Trophoblast cell (in vitro differentiated cells and primary cell): ENCODE data around the gene TACC3.

ENCODE experiments used
- DNase-seq, 2 donors: peaks; one replicate each; pipeline ENCODE4 v3.0.0-alpha.2; 2016
- H2AFZ ChIP-seq: 2 replicates; pipeline ENCODE4 v1.6.1; 2013; ENCODE audit warnings: low read length, moderate library complexity, mild to moderate bottlenecking; ENCODE audit not compliant: insufficient read depth, poor library complexity
- H2AK5ac ChIP-seq: 2 replicates; pipeline ENCODE4 v1.6.1; 2013; ENCODE audit warnings: mild to moderate bottlenecking, low read length
- H2BK120ac ChIP-seq: 2 replicates; pipeline ENCODE4 v1.6.1; 2013; ENCODE audit warnings: low read length, mild to moderate bottlenecking, moderate library complexity; ENCODE audit not compliant: insufficient read depth, poor library complexity
- H2BK12ac ChIP-seq: 2 replicates; pipeline ENCODE4 v1.6.1; 2013; ENCODE audit warnings: mild to moderate bottlenecking, low read length, moderate library complexity
- H2BK5ac ChIP-seq: 2 replicates; pipeline ENCODE4 v1.6.1; 2013; ENCODE audit warnings: low read length, low read depth, moderate library complexity, mild to moderate bottlenecking; ENCODE audit not compliant: poor library complexity
- H3K14ac ChIP-seq: 2 replicates; pipeline ENCODE4 v1.6.1; 2013; ENCODE audit warnings: mild to moderate bottlenecking, low read length
- H3K18ac ChIP-seq: 2 replicates; pipeline ENCODE4 v1.6.1; 2013; ENCODE audit warnings: mild to moderate bottlenecking, low read length
- H3K23ac ChIP-seq: 2 replicates; pipeline ENCODE4 v1.6.1; 2013; ENCODE audit warnings: low read length
- H3K27ac ChIP-seq: 2 replicates; pipeline ENCODE4 v1.5.1; 2013; ENCODE audit warnings: low read depth, mild to moderate bottlenecking, inconsistent platforms, low read length, moderate library complexity
- H3K27me3 ChIP-seq: 2 replicates; pipeline ENCODE4 v1.6.1; 2013; ENCODE audit warnings: inconsistent platforms, mild to moderate bottlenecking, low read length, moderate library complexity; ENCODE audit not compliant: insufficient read depth
- H3K36me3 ChIP-seq, 2 experiments: 1 replicate in 1 of 2; 2 replicates in 1 of 2; pipeline ENCODE4 v1.6.1; 2013; ENCODE audit warnings: low read length in 2 of 2, mild to moderate bottlenecking in 2 of 2, moderate library complexity in 1 of 2; ENCODE audit not compliant: insufficient read depth in 2 of 2, control insufficient read depth in 1 of 2
- H3K4ac ChIP-seq: 2 replicates; pipeline ENCODE4 v1.6.1; 2013; ENCODE audit warnings: low read depth, mild to moderate bottlenecking, low read length, moderate library complexity
- H3K4me1 ChIP-seq, 2 experiments: 1 replicate in 1 of 2; 2 replicates in 1 of 2; pipeline ENCODE4 v1.6.1; 2013; ENCODE audit warnings: low read length in 2 of 2, mild to moderate bottlenecking in 2 of 2, moderate library complexity in 1 of 2; ENCODE audit not compliant: insufficient read depth in 2 of 2, control insufficient read depth in 1 of 2
- H3K4me2 ChIP-seq: 2 replicates; pipeline ENCODE4 v1.6.1; 2013; ENCODE audit warnings: inconsistent platforms, mild to moderate bottlenecking, low read length, moderate library complexity
- H3K4me3 ChIP-seq: 2 replicates; pipeline ENCODE4 v1.5.1; 2013; ENCODE audit warnings: mild to moderate bottlenecking, low read depth, low read length, inconsistent platforms
- H3K79me1 ChIP-seq: one replicate; pipeline ENCODE4 v1.6.1; 2013; ENCODE audit warnings: low read length
- H3K79me2 ChIP-seq: 2 replicates; pipeline ENCODE4 v1.6.1; 2013; ENCODE audit warnings: low read length, mild to moderate bottlenecking; ENCODE audit not compliant: control insufficient read depth, insufficient read depth, poor library complexity
- H3K9ac ChIP-seq: 2 replicates; pipeline ENCODE4 v1.6.1; 2013; ENCODE audit warnings: mild to moderate bottlenecking, low read length
- H3K9me3 ChIP-seq: 2 replicates; pipeline ENCODE4 v1.6.1; 2013; ENCODE audit warnings: low read depth, mild to moderate bottlenecking, control low read depth, inconsistent platforms, low read length; ENCODE audit not compliant: insufficient read depth
- H4K12ac ChIP-seq: 2 replicates; pipeline ENCODE4 v1.6.1; 2013; ENCODE audit warnings: low read depth, mild to moderate bottlenecking, low read length, moderate library complexity
- H4K8ac ChIP-seq: 2 replicates; pipeline ENCODE4 v1.6.1; 2013; ENCODE audit warnings: low read depth, mild to moderate bottlenecking, low read length, moderate library complexity
- H4K91ac ChIP-seq: one replicate; pipeline ENCODE4 v1.6.1; 2013; ENCODE audit warnings: low read depth, mild to moderate bottlenecking, low read length, moderate library complexity
- WGBS: extraction: QIAGEN DNeasy Blood & Tissue Kit; methylation state at CpG from one replicate; pipeline ENCODE4 v1.1.7; 2013; ENCODE audit warnings: missing lambda C conversion rate; ENCODE audit not compliant: insufficient read length, insufficient coverage; ENCODE audit errors: extremely low coverage; 5-methylcytosine and 5-hydroxymethylcytosine counted together

The TACC3 gene

GRCh38 chr4:1727117-1728031 lies 6.1 kb downstream of the TACC3 start:
- no CpG with 5 or more reads among the region's 18 CpGs for WGBS
- Histone ChIP-seq H3K4me1 (peaks cover 4 to 9% of the 10 kb centered on the region in 2 experiments), H3K36me3 (peaks cover 65 to 72% of the 10 kb centered on the region in 2 experiments), H4K12ac (no peak overlapping the region), H3K79me2 (peaks cover 4% of the 10 kb centered on the region), H3K9me3 (peaks cover 2% of the 10 kb centered on the region), H2BK12ac (no peak overlapping the region), H3K4me3 (no peak overlapping the region), H3K23ac (no peak overlapping the region), H4K8ac (no peak overlapping the region), H3K27me3 (no peaks in the 10 kb centered on the region), H3K14ac (no peak overlapping the region), H2AK5ac (no peak overlapping the region), H4K91ac (no peak overlapping the region), H2BK5ac (no peak overlapping the region), H3K27ac (no peak overlapping the region), H3K4me2 (no peak overlapping the region), H3K4ac (no peak overlapping the region), H3K9ac (no peak overlapping the region), H2AFZ (no peak overlapping the region), H2BK120ac (no peak overlapping the region), H3K18ac (no peak overlapping the region), H3K79me1 (no peaks in the 10 kb centered on the region)
- DNase-seq = no peak

DNA sequence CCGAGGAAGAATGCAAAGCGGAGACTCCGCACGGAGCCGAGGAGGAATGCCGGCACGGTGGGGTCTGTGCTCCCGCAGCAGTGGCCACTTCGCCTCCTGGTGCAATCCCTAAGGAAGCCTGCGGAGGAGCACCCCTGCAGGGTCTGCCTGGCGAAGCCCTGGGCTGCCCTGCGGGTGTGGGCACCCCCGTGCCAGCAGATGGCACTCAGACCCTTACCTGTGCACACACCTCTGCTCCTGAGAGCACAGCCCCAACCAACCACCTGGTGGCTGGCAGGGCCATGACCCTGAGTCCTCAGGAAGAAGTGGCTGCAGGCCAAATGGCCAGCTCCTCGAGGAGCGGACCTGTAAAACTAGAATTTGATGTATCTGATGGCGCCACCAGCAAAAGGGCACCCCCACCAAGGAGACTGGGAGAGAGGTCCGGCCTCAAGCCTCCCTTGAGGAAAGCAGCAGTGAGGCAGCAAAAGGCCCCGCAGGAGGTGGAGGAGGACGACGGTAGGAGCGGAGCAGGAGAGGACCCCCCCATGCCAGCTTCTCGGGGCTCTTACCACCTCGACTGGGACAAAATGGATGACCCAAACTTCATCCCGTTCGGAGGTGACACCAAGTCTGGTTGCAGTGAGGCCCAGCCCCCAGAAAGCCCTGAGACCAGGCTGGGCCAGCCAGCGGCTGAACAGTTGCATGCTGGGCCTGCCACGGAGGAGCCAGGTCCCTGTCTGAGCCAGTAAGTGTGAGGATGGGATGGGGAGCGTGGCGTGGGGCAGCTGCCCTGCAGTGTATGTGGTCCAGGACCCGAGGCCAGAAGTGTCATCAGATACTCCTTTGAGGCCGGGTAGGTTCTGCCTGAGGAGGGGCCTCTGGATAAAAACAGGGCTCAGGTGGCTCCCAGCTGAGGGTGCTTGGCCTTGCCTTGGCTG lies 7.0 kb downstream of the TACC3 start:
- Histone ChIP-seq H3K36me3 (peaks cover 70 to 78% of the 10 kb centered on the region in 2 experiments), H3K79me2 (no peaks in the 10 kb centered on the region), H2AK5ac (no peak overlapping the region), H2AFZ (no peak overlapping the region), H3K9me3 (peaks cover 2% of the 10 kb centered on the region), H2BK5ac (no peak overlapping the region), H4K12ac (no peak overlapping the region), H3K79me1 (no peaks in the 10 kb centered on the region), H3K23ac (no peak overlapping the region), H3K9ac (no peak overlapping the region), H3K4me2 (no peak overlapping the region), H2BK12ac (no peak overlapping the region), H3K14ac (no peak overlapping the region), H3K4me1 (peaks cover 0 to 4% of the 10 kb centered on the region in 2 experiments), H4K8ac (no peak overlapping the region), H3K27me3 (no peaks in the 10 kb centered on the region), H4K91ac (no peak overlapping the region), H3K27ac (no peak overlapping the region), H3K18ac (no peak overlapping the region), H3K4me3 (no peak overlapping the region), H3K4ac (no peak overlapping the region), H2BK120ac (no peak overlapping the region)
- DNase-seq = no peak
- WGBS = no CpG with 5 or more reads among the region's 31 CpGs

DNA sequence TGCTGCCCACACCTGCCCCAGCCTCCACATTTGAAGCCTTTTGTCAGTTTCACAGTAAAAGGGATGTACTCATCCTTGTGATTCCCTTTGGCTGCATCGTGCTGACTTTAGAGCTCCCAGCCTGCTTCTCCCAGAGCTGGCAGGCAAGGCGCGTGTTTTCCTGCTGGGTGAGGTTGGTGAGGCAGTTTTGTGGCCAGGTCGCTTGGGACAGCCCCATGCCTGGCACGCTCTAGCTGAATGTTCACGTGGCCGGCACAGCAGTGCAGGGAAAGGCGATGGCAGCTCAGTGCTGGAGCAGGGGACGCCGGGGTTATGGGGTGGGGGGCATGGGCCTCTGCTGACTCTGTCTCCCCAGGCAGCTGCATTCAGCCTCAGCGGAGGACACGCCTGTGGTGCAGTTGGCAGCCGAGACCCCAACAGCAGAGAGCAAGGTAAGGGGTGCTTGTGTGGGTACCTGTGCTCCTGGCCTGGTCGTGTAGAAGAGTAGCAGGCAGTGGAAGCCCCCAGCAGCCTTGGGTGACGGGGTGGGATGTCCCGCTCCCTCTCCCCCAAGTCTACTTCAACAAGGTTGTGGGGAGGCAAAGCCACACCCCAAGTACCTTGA lies 9.3 kb downstream of the TACC3 start:
- H2BK5ac ChIP-seq = no peak overlapping the region
- no peak overlapping the region for H3K23ac ChIP-seq
- peaks cover 0 to 4% of the 10 kb centered on the region in 2 experiments for H3K4me1 ChIP-seq
- no peak overlapping the region for H2AK5ac ChIP-seq
- no peak for DNase-seq
- H3K9ac ChIP-seq = peak overlapping the region; percentile 13
- no peak overlapping the region for H4K91ac ChIP-seq
- no peaks in the 10 kb centered on the region for H3K79me2 ChIP-seq
- peaks cover 2% of the 10 kb centered on the region for H3K9me3 ChIP-seq
- no CpG with 5 or more reads among the region's 16 CpGs for WGBS
- H3K14ac ChIP-seq = no peak overlapping the region
- no peak overlapping the region for H3K4me3 ChIP-seq
- no peak overlapping the region for H4K12ac ChIP-seq
- H3K4ac ChIP-seq = no peak overlapping the region
- H2BK120ac ChIP-seq = no peak overlapping the region
- H3K27me3 ChIP-seq = no peaks in the 10 kb centered on the region
- peaks cover 70 to 78% of the 10 kb centered on the region in 2 experiments for H3K36me3 ChIP-seq
- H2BK12ac ChIP-seq = no peak overlapping the region
- H3K79me1 ChIP-seq = no peaks in the 10 kb centered on the region
- no peak overlapping the region for H3K27ac ChIP-seq
- no peak overlapping the region for H2AFZ ChIP-seq
- H3K18ac ChIP-seq = no peak overlapping the region
- no peak overlapping the region for H3K4me2 ChIP-seq
- H4K8ac ChIP-seq = no peak overlapping the region

- DNase-seq = peak; percentile 92 to 95
- H4K8ac ChIP-seq = no peak overlapping the region
- H3K23ac ChIP-seq = no peak overlapping the region
- no peak overlapping the region for H3K4me2 ChIP-seq
- no CpG with 5 or more reads among the region's 10 CpGs for WGBS
- H3K14ac ChIP-seq = no peak overlapping the region
- H3K4me3 ChIP-seq = no peak overlapping the region
- H2BK5ac ChIP-seq = no peak overlapping the region
- no peak overlapping the region for H3K9ac ChIP-seq
- peaks cover 2% of the 10 kb centered on the region for H3K9me3 ChIP-seq
- H3K79me1 ChIP-seq = no peaks in the 10 kb centered on the region
- no peak overlapping the region for H3K27ac ChIP-seq
- H3K27me3 ChIP-seq = no peaks in the 10 kb centered on the region
- no peak overlapping the region for H3K18ac ChIP-seq
- no peak overlapping the region for H4K12ac ChIP-seq
- H2AFZ ChIP-seq = no peak overlapping the region
- H2BK12ac ChIP-seq = no peak overlapping the region
- no peak overlapping the region for H3K4ac ChIP-seq
- H3K79me2 ChIP-seq = no peaks in the 10 kb centered on the region
- peaks cover 69 to 78% of the 10 kb centered on the region in 2 experiments for H3K36me3 ChIP-seq
- no peak overlapping the region for H2AK5ac ChIP-seq
- peaks cover 0 to 4% of the 10 kb centered on the region in 2 experiments for H3K4me1 ChIP-seq
- no peak overlapping the region for H2BK120ac ChIP-seq
- no peak overlapping the region for H4K91ac ChIP-seq
These were observed 9.9 kb downstream of the TACC3 start for GRCh38 chr4:1731180-1731579.
